ENCODE results near the gene ERVH48-1. TPM values are rescaled to one million over a fixed set of nuclear protein-coding genes. Genes with fewer than 3 reads are reported as not detected.
A peak's percentile ranks its signal among the peaks of the same experiment; 100 is the strongest.
"Not testable (repeated sequence)": the region's sequence is repeated elsewhere in the genome, so short reads cannot be mapped to it uniquely, and the experiment has no call there.

Gene ERVH48-1
- 0.74 TPM in 1 of 2 replicates, not detected in the other for total RNA-seq (ENCODE audit: low replicate concordance)

GRCh38 chr21:42925114-42925926 is at the start of gene ERVH48-1:
TSS of gene ERVH48-1 (minus strand) at chr21:42925630. CDS start at chr21:42919006, 6,624 bp downstream.
- no peak for TF ChIP-seq CTCF (IDR thresholded peaks at IDR 0.05; ENCODE audit: insufficient read depth, low read length)
- no peak within 1 kb of the TSS for H3K4me3 ChIP-seq (ENCODE audit: low read depth, low read length)
- DNase-seq (ENCODE audit: low read depth) = no peak

GRCh38 chr21:42973991-42974831 is 48.8 kb upstream of the ERVH48-1 start, which contains the start of gene PKNOX1:
TSS of gene PKNOX1 (plus strand) at chr21:42974562. CDS start at chr21:43004382, 29,820 bp downstream.
- TF ChIP-seq CTCF (IDR thresholded peaks at IDR 0.05; ENCODE audit: insufficient read depth, low read length) = peak; percentile 4

GRCh38 chr21:42973309-42973990 is 48.0 kb upstream of the ERVH48-1 start:
- DNase-seq (ENCODE audit: low read depth) = no peak
- H3K4me3 ChIP-seq (ENCODE audit: low read depth, low read length) = peak overlapping the region; percentile 76
- no peak for TF ChIP-seq CTCF (IDR thresholded peaks at IDR 0.05; ENCODE audit: insufficient read depth, low read length)

More at GRCh38 chr21:42973991-42974831, 48.8 kb upstream of the ERVH48-1 start, which contains the start of gene PKNOX1:
- peak within 1 kb of the TSS; percentile 85 for H3K4me3 ChIP-seq (ENCODE audit: low read depth, low read length)
- DNase-seq (ENCODE audit: low read depth) = peak; percentile 98

- no peak overlapping the region for H3K4me3 ChIP-seq (ENCODE audit: low read depth, low read length)
- no peak for TF ChIP-seq CTCF (IDR thresholded peaks at IDR 0.05; ENCODE audit: insufficient read depth, low read length)
- DNase-seq (ENCODE audit: low read depth) = no peak
These were observed 46.5 kb upstream of the ERVH48-1 start for GRCh38 chr21:42971897-42972275.

GRCh38 chr21:42970946-42971653 is 45.7 kb upstream of the ERVH48-1 start:
- TF ChIP-seq CTCF (IDR thresholded peaks at IDR 0.05; ENCODE audit: insufficient read depth, low read length) = no peak
- no peak overlapping the region for H3K4me3 ChIP-seq (ENCODE audit: low read depth, low read length)
- no peak for DNase-seq (ENCODE audit: low read depth)

GRCh38 chr21:42969193-42969600 is 43.8 kb upstream of the ERVH48-1 start:
- TF ChIP-seq CTCF (IDR thresholded peaks at IDR 0.05; ENCODE audit: insufficient read depth, low read length) = no peak
- H3K4me3 ChIP-seq (ENCODE audit: low read depth, low read length) = no peak overlapping the region
- no peak for DNase-seq (ENCODE audit: low read depth)

- not testable (repeated sequence) for H3K4me3 ChIP-seq (ENCODE audit: low read depth, low read length); DNase-seq (ENCODE audit: low read depth)
These were observed 42.2 kb upstream of the ERVH48-1 start for GRCh38 chr21:42967616-42968015.
